ENCODE measurements around the gene CALD1.

GRCh38 chr7:134845461-134845860 lies 66.0 kb downstream of the CALD1 start:
- TF ChIP-seq CTCF (conservative IDR thresholded peaks at IDR 0.05; ENCODE audit: low read length) = peak; percentile 29; the same call in 1 of the 2 replicates
- no peak for TF ChIP-seq EZH2phosphoT487 (IDR thresholded peaks at IDR 0.05; ENCODE audit: borderline replicate concordance)

Data from Loucy (cell line).